Karpas-422 (cell line): ENCODE results near the gene HAPSTR1. TPM values are rescaled to one million over a fixed set of nuclear protein-coding genes. Genes with fewer than 3 reads are reported as not detected.

Experiments
- DNase-seq: peaks from one replicate; pipeline ENCODE4 v3.0.0-alpha.2; 2015
- H2AFZ ChIP-seq: fragments of 200-600 bp; sonication (generic); 2 replicates; pipeline ENCODE4 v1.6.1; 2014; ENCODE audit warnings: antibody characterized with exemption, low read length, mixed read lengths
- H3K27ac ChIP-seq: fragments of 200-600 bp; sonication (generic); 2 replicates; pipeline ENCODE4 v1.5.1; 2014; ENCODE audit warnings: mild to moderate bottlenecking, low read length, moderate library complexity
- H3K27me3 ChIP-seq: fragments of 200-600 bp; sonication (generic); 2 replicates; pipeline ENCODE4 v1.6.1; 2014; ENCODE audit warnings: low read length, mixed read lengths
- H3K36me3 ChIP-seq: fragments of 200-600 bp; sonication (generic); 2 replicates; pipeline ENCODE4 v1.6.1; 2014; ENCODE audit warnings: low read length, mixed read lengths; ENCODE audit not compliant: insufficient read depth
- H3K4me1 ChIP-seq: fragments of 200-600 bp; sonication (generic); 2 replicates; pipeline ENCODE4 v1.6.1; 2014; ENCODE audit warnings: mild to moderate bottlenecking, low read length, mixed read lengths
- H3K4me2 ChIP-seq: fragments of 200-600 bp; sonication (generic); 2 replicates; pipeline ENCODE4 v1.6.1; 2014; ENCODE audit warnings: low read length, low read depth, mild to moderate bottlenecking; ENCODE audit not compliant: poor library complexity, severe bottlenecking
- H3K4me3 ChIP-seq: fragments of 200-600 bp; sonication (generic); 2 replicates; pipeline ENCODE4 v1.5.1; 2014; ENCODE audit warnings: mild to moderate bottlenecking, antibody characterized with exemption, low read length, mixed read lengths
- H3K79me2 ChIP-seq: fragments of 200-600 bp; sonication (generic); 2 replicates; pipeline ENCODE4 v1.6.1; 2014; ENCODE audit warnings: mild to moderate bottlenecking, low read length, mixed read lengths
- H3K9ac ChIP-seq: fragments of 200-600 bp; sonication (generic); 2 replicates; pipeline ENCODE4 v1.6.0; 2014; ENCODE audit warnings: low read length
- H3K9me2 ChIP-seq: fragments of 200-600 bp; sonication (generic), shearing (Covaris generic); replicated peaks from 2 replicates; pipeline ENCODE4 v1.6.0; 2014; ENCODE audit warnings: mild to moderate bottlenecking, low read length, moderate library complexity; ENCODE audit not compliant: insufficient read depth
- H3K9me3 ChIP-seq: fragments of 300-700, 200-600 bp; sonication (generic); 2 replicates; pipeline ENCODE4 v1.6.1; 2014; ENCODE audit warnings: low read length, mixed read lengths
- H4K20me1 ChIP-seq: fragments of 200-600 bp; sonication (generic); 2 replicates; pipeline ENCODE4 v1.6.1; 2014; ENCODE audit warnings: mild to moderate bottlenecking, antibody characterized with exemption, low read length, low read depth; ENCODE audit not compliant: insufficient read depth
- total RNA-seq: library from RNA; depleted of rRNA; stranded (reverse); fragments of >200 nt; shearing (Covaris generic); gene quantifications from 2 replicates; pipeline ENCODE4 v1.2.3, GENCODE V29; 2014; ENCODE audit warnings: low replicate concordance

The HAPSTR1 gene
- total RNA-seq, 1 experiment from 2014 or later = 51.2 TPM

DNA sequence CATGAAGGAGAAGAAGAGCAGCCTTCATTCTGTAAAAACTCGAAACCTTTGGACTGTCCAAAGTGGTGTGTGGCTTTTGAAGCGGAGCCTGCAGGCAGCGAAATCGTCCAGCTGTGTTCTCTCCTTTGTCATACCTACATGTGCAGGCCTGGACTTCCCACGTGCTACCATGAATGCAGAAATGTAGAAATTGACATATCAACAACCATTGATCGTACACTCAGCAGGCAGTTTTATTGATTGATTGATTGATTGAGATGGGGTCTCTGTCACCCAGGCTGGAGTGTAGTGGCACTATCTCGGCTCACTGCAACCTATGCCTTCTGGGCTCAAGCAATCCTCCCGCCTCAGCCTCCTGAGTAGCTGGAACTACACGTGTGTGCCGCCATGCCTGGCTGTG lies 2.6 kb upstream of the HAPSTR1 start:
- Histone ChIP-seq H4K20me1 (peaks cover 8% of the 10 kb centered on the region; the same call in 1 of the 2 replicates), H3K27me3 (no peaks in the 10 kb centered on the region), H3K4me2 (no peak overlapping the region), H3K79me2 (peaks cover 21% of the 10 kb centered on the region), H3K9ac (no peak overlapping the region), H3K4me3 (no peak overlapping the region), H2AFZ (no peak overlapping the region), H3K4me1 (peaks cover 25% of the 10 kb centered on the region), H3K9me2 (no peaks in the 10 kb centered on the region), H3K27ac (no peak overlapping the region), H3K9me3 (no peaks in the 10 kb centered on the region), H3K36me3 (peaks cover 5% of the 10 kb centered on the region; the same call in 1 of the 2 replicates)
- no peak for DNase-seq

GRCh38 chr16:9089660-9090059 lies 1.8 kb upstream of the HAPSTR1 start:
- DNase-seq = no peak
- H3K9me3 ChIP-seq = no peaks in the 10 kb centered on the region
- H3K36me3 ChIP-seq = peaks cover 13% of the 10 kb centered on the region; the same call in 1 of the 2 replicates
- peak overlapping the region; percentile 74; the same call in 1 of the 2 replicates for H3K4me3 ChIP-seq
- H3K4me2 ChIP-seq = peak overlapping the region; percentile 89
- H3K27ac ChIP-seq = no peak overlapping the region
- H3K9ac ChIP-seq = peak overlapping the region; percentile 81; the same call in 1 of the 2 replicates
- H2AFZ ChIP-seq = peak overlapping the region; percentile 87; the same call in 1 of the 2 replicates
- no peaks in the 10 kb centered on the region for H3K9me2 ChIP-seq
- H3K4me1 ChIP-seq = peaks cover 33% of the 10 kb centered on the region
- no peaks in the 10 kb centered on the region for H3K27me3 ChIP-seq
- H4K20me1 ChIP-seq = peaks cover 15% of the 10 kb centered on the region
- peaks cover 29% of the 10 kb centered on the region for H3K79me2 ChIP-seq

DNA sequence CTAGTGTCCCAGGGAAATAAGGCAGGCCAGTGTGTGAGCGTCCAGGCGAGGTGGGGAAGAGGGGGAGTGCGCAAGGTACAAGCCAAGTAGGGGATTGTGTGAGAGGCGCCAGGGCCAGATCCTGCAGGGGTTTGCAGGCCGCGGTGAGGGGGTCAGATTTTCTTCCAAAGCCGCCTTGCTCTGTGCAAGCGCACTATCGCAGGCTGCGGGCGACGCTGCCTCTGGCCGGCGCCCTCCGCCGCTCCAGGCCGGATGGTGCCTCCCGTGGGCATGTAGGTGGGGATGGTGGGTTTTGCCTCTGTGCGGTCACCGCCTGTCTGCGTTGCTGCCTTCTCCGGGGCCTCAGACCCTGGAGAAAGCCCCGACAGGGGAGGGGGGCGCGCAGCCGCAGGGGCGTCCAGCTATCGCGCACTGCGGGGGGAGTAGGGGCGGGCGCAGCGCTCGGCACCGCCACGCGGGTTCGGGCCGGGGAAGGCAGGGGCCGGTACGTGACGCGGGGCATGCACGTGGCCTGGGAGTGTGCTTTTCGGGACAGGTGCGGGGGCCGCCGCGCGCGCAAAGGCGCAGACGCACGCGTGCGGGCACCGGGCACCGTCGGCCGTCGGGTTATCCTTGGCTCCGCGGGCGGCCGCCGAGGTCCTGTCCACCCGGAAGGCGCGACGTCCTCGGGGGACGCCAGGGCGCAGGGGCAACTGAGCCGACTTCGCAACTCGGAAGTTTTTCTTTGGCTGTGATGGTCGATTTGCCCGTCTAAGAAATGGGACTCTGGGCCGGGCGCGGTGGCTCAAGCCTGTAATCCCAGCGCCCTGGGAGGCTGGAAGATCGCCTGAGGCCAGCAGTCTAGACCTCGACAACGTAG lies 1.1 kb upstream of the HAPSTR1 start:
- DNase-seq = no peak
- Histone ChIP-seq H3K79me2 (peaks cover 36% of the 10 kb centered on the region), H4K20me1 (peaks cover 21% of the 10 kb centered on the region), H3K9me2 (no peaks in the 10 kb centered on the region), H3K27me3 (no peaks in the 10 kb centered on the region), H2AFZ (peak overlapping the region; percentile 87), H3K9ac (peak overlapping the region; percentile 81), H3K4me3 (peak overlapping the region; percentile 74), H3K27ac (peak overlapping the region; percentile 55; the same call in 1 of the 2 replicates), H3K4me1 (peaks cover 33% of the 10 kb centered on the region), H3K36me3 (peaks cover 20% of the 10 kb centered on the region; the same call in 1 of the 2 replicates), H3K9me3 (no peaks in the 10 kb centered on the region), H3K4me2 (peak overlapping the region; percentile 89)

GRCh38 chr16:9091867-9092281 lies 430 bp downstream of the HAPSTR1 start:
- Histone ChIP-seq H3K27me3 (no peaks in the 10 kb centered on the region), H3K9ac (peak overlapping the region; percentile 95), H3K4me2 (peak overlapping the region; percentile 73), H2AFZ (no peak overlapping the region), H3K4me3 (peak overlapping the region; percentile 87), H3K9me2 (no peaks in the 10 kb centered on the region), H3K4me1 (peaks cover 40% of the 10 kb centered on the region), H3K36me3 (peaks cover 34% of the 10 kb centered on the region; the same call in 1 of the 2 replicates), H3K9me3 (no peaks in the 10 kb centered on the region), H3K27ac (peak overlapping the region; percentile 72), H4K20me1 (peaks cover 34% of the 10 kb centered on the region), H3K79me2 (peaks cover 52% of the 10 kb centered on the region)
- peak; percentile 69 for DNase-seq

DNA sequence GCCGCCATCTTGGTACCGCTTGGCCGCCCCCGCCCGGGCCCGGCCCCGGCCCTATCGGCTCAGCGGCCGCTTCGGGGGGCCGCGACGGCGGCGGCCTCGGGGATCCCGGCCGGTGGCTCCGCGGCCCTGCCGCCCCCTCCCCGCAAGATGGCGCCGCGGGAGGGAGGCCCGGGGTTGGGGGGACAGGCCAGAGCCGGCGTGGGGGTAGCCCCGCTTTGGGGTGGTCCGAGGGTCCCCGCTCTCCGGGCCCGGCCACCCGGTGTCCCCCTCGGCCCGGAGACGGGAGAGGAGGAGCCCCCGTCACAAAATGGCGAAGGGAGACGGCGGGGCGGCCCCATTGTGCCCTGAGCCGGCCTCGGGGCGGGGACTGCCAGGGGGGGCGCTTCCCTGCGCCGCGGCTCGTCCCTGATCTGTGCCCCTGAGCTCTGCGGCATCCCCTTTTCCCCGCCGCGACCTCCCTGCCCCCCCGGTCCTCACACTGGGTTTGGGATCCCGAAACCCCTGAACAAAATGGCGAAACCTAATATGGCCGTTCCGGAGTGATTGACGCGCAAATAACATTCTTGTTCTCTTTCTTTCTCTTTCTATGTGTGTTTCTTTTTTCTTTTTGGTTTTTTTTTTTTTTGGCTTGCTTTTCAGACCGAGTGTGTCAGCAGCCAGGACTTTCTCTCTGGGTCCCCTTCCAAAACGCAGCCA lies 986 bp downstream of the HAPSTR1 start:
- DNase-seq = peak; percentile 69
- Histone ChIP-seq H3K9ac (peak overlapping the region; percentile 95), H3K27me3 (no peaks in the 10 kb centered on the region), H3K9me2 (no peaks in the 10 kb centered on the region), H3K4me1 (peaks cover 40% of the 10 kb centered on the region), H3K36me3 (peaks cover 37% of the 10 kb centered on the region; the same call in 1 of the 2 replicates), H3K27ac (peak overlapping the region; percentile 72), H3K9me3 (no peaks in the 10 kb centered on the region), H4K20me1 (peaks cover 37% of the 10 kb centered on the region), H3K4me2 (peak overlapping the region; percentile 73), H3K4me3 (peak overlapping the region; percentile 87), H3K79me2 (peaks cover 57% of the 10 kb centered on the region), H2AFZ (no peak overlapping the region)

GRCh38 chr16:9092978-9093344 lies 1.5 kb downstream of the HAPSTR1 start:
- Histone ChIP-seq H3K79me2 (peaks cover 62% of the 10 kb centered on the region), H3K4me2 (peak overlapping the region; percentile 73), H3K27me3 (no peaks in the 10 kb centered on the region), H4K20me1 (peaks cover 42% of the 10 kb centered on the region), H3K9me3 (no peaks in the 10 kb centered on the region), H3K36me3 (peaks cover 41% of the 10 kb centered on the region; the same call in 1 of the 2 replicates), H3K4me1 (peaks cover 44% of the 10 kb centered on the region), H3K4me3 (peak overlapping the region; percentile 87), H3K27ac (peak overlapping the region; percentile 72), H2AFZ (no peak overlapping the region), H3K9ac (peak overlapping the region; percentile 95), H3K9me2 (no peaks in the 10 kb centered on the region)
- DNase-seq = peak; percentile 69

DNA sequence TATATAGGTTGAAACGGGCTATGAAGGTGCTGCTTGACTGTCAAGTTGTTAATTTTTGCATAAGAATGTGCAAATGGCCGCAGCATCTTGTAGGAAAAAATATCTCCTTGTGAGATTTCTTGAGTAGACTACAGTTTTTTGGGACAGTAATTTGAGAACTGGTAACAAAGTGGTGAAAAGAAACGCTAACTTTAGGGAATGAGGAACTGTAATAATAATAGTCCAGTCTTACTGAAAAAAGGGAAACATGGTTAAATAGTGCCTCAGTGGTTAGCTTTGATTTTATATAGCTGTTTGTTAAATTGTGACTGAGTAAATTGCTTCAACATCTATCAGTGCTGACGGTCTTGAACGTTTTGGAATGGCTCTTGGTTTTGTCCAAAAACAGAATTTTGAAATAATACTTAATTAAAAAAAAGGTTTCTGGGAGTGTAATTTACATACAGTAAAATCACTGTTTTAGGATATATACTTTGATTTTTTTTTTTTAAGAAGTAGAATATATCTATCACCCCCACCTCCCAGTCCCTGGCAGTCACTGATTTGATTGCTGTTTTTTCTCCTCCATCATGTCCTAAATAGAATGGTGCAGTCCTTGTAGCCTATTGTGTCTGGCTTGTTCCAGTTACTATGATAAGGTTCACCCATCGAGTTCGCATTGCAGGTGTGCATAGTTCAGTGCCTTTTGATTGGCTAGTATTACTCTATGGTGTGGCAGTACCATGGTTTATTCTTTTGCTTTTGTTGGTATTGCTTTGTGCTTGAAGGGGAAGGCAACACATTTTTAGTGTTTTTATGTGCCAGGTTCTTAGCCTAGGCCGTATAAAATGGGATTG lies 2.8 kb downstream of the HAPSTR1 start:
- Histone ChIP-seq H3K4me3 (peak overlapping the region; percentile 87), H4K20me1 (peaks cover 55% of the 10 kb centered on the region)

More for the DNA sequence above, 2.8 kb downstream of the HAPSTR1 start:
- Histone ChIP-seq H3K27ac (peak overlapping the region; percentile 7; the same call in 1 of the 2 replicates), H3K36me3 (peaks cover 49% of the 10 kb centered on the region; the same call in 1 of the 2 replicates), H3K4me2 (peak overlapping the region; percentile 73), H3K9me2 (no peaks in the 10 kb centered on the region), H3K9me3 (no peaks in the 10 kb centered on the region), H3K9ac (peak overlapping the region; percentile 95), H3K4me1 (peaks cover 55% of the 10 kb centered on the region), H2AFZ (no peak overlapping the region), H3K79me2 (peaks cover 75% of the 10 kb centered on the region), H3K27me3 (no peaks in the 10 kb centered on the region)
- DNase-seq = no peak
